ENCODE data around the gene MTMR11. TPM values are rescaled to one million over a fixed set of nuclear protein-coding genes. Genes with fewer than 3 reads are reported as not detected.

The MTMR11 gene
- total and polyA plus RNA-seq, 2 of the 8 experiments (the other 6 are each of a cell fraction or from before 2014, with no cell fraction given), result 3.7 to 4.8 TPM

- Histone ChIP-seq H2BK15ac (ENCODE audit: low read length) (no peak overlapping the region), H3K23me2 (ENCODE audit: low read depth, low read length) (no peaks in the 10 kb centered on the region; the same call in 1 of the 2 replicates), H3K4me1 (replicated peaks in 1 of 4; ENCODE audit: control insufficient read depth in 3 of 4, insufficient read depth in 4 of 4, low read length in 3 of 4) (peaks cover 0 to 6% (median 2%) of the 10 kb centered on the region in 4 experiments; a peak in 4 of 7 replicates), H2AK5ac (ENCODE audit: low read depth, low read length) (no peak overlapping the region), H4K8ac (ENCODE audit: extremely low read depth, insufficient read depth, low read length) (no peak overlapping the region), H3K36me3 (ENCODE audit: control insufficient read depth in 2 of 4, insufficient read depth in 4 of 4, low read length in 3 of 4) (peaks cover 2 to 42% (median 29%) of the 10 kb centered on the region in 4 experiments; a peak in 7 of 8 replicates), H4K5ac (ENCODE audit: insufficient read length, low read depth, low read length) (no peak overlapping the region), H3K14ac (ENCODE audit: insufficient read length) (no peak overlapping the region), H3K9me3 (ENCODE audit: insufficient read depth in 2 of 2, low read depth in 1 of 2, low read length in 1 of 2) (no peaks in the 10 kb centered on the region), H2AFZ (ENCODE audit: low read length) (no peak overlapping the region), H3K9ac (replicated peaks in 1 of 4; ENCODE audit: extremely low read depth in 1 of 4, low read depth in 3 of 4, low read length in 3 of 4) (no peak overlapping the region), H2BK20ac (ENCODE audit: low read length) (no peak overlapping the region), H3K79me1 (ENCODE audit: low read depth, low read length) (no peaks in the 10 kb centered on the region; the same call in 1 of the 2 replicates), H2BK12ac (ENCODE audit: low read depth, low read length) (no peak overlapping the region), H3K56ac (replicated peaks; ENCODE audit: insufficient read length, low read depth, low read length) (no peak overlapping the region), H3K18ac (ENCODE audit: extremely low read depth, low read length) (no peak overlapping the region), H3K4me3 (ENCODE audit: extremely low read depth in 1 of 4, insufficient read depth in 2 of 4, low read depth in 3 of 4, low read length in 4 of 4) (no peak overlapping the region), H4K91ac (replicated peaks; ENCODE audit: insufficient read length, low read length) (no peak overlapping the region), H3K27me3 (replicated peaks in 1 of 4; ENCODE audit: control insufficient read depth in 3 of 4, extremely low read depth in 1 of 4, insufficient read depth in 3 of 4, low read length in 3 of 4) (no peaks in the 10 kb centered on the region), H3K23ac (ENCODE audit: insufficient read length) (no peak overlapping the region), H2BK120ac (replicated peaks; ENCODE audit: low read depth, low read length) (no peak overlapping the region), H3K79me2 (ENCODE audit: control insufficient read depth in 1 of 2, insufficient read depth in 2 of 2, low read length in 2 of 2) (no peaks in the 10 kb centered on the region), H3K27ac (ENCODE audit: low read depth, low read length) (no peak overlapping the region), H3K4ac (replicated peaks; ENCODE audit: insufficient read length, low read depth, low read length) (no peak overlapping the region), H3K4me2 (ENCODE audit: insufficient read depth in 1 of 2, low read depth in 2 of 2, low read length in 2 of 2) (no peak overlapping the region), H2BK5ac (ENCODE audit: low read depth, low read length) (no peak overlapping the region), H4K20me1 (replicated peaks in 1 of 2; ENCODE audit: control insufficient read depth in 1 of 2, insufficient read depth in 2 of 2, low read length in 2 of 2) (no peaks in the 10 kb centered on the region)
- no peak for FAIRE-seq
- CTCF ChIA-PET (ENCODE audit: partially characterized antibody), result interaction anchor here (0.5 to 1.6 kb wide), 2 partner anchors 17 to 157 kb away, joined by 3 to 9 read pairs; no protein-coding TSS in a partner anchor
- 93% methylated on average over 4 of the region's 4 CpGs; no CpG with 5 or more reads in 1 of the 2 experiments for WGBS, 2 experiments (ENCODE audit: extremely low coverage in 1 of 2, insufficient coverage in 1 of 2, insufficient read length in 1 of 2, insufficient replicate concordance in 2 of 2, low coverage in 1 of 2, low lambda C conversion rate in 2 of 2, missing lambda C conversion rate in 1 of 2)
- POLR2A ChIA-PET (ENCODE audit: partially characterized antibody), result interaction anchor here (1.2 to 1.6 kb wide), 3 partner anchors 22 to 58 kb away, joined by 3 read pairs; a partner anchor contains a TSS
- no peak for DNase-seq (ENCODE audit: low read depth in 1 of 2, low spot score in 2 of 2)
- TF ChIP-seq NANOG (IDR thresholded peaks at IDR 0.05; ENCODE audit: insufficient read depth, low read depth, low read length, poor library complexity, severe bottlenecking) (no peak), RFX5 (IDR thresholded peaks at IDR 0.05; ENCODE audit: borderline replicate concordance, low read depth, low read length) (no peak), RAD21 (IDR thresholded peaks at IDR 0.05 in 1 of 2, conservative IDR thresholded peaks at IDR 0.05 in 1 of 2; ENCODE audit: low read depth in 2 of 2, low read length in 2 of 2) (no peak), SUZ12 (IDR thresholded peaks at IDR 0.05; ENCODE audit: low read length) (no peak), YY1 (IDR thresholded peaks at IDR 0.05; ENCODE audit: low read depth, low read length) (no peak), ZNF274 (IDR thresholded peaks at IDR 0.05; ENCODE audit: borderline replicate concordance, extremely low read depth, low read length) (no peak), BCL11A (IDR thresholded peaks at IDR 0.05; ENCODE audit: low read depth in 2 of 2, low read length in 2 of 2) (no peak), RNF2 (IDR thresholded peaks at IDR 0.05; ENCODE audit: borderline replicate concordance, low read depth, low read length, missing control alignments, poor library complexity, severe bottlenecking) (no peak), KDM4A (IDR thresholded peaks at IDR 0.05; ENCODE audit: low read depth, low read length, severe bottlenecking) (no peak), RBBP5 (IDR thresholded peaks at IDR 0.05; ENCODE audit: borderline replicate concordance, low read depth, low read length) (no peak)
Measured at GRCh38 chr1:149945206-149945605, 8.5 kb upstream of the MTMR11 start.

All from H1 (cell line).